Measurements from ENCODE around the gene A3GALT2.

Gene A3GALT2

DNA sequence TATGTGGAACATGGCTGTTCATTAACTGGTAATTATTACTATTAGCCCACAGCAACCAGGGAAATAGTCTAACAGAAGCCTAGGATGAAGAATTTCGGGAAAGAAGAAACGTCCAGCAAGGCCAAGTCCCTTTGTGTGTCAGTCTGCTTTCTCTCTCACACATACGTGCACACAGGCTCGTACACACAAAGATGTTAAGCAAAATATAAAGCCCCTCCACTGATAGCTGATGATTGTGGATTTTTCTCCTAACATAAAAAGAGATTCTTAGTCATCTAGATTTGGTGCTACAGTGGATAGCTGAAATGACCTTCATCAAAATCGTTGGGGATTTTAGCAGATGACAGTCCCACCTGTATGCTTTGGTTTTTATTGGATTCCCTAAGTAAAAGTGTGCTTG is 42.1 kb upstream of the A3GALT2 start:
- Histone ChIP-seq H3K36me3 (ENCODE audit: control insufficient read depth in 2 of 2, insufficient read depth in 2 of 2, low read length in 2 of 2) (peaks cover 0 to 2% of the 10 kb centered on the region in 2 donors), H3K9ac (ENCODE audit: low read length in 2 of 2) (no peak overlapping the region), H3K27ac (ENCODE audit: low read length) (peak overlapping the region; percentile 77), H3K9me3 (ENCODE audit: control insufficient read depth in 2 of 2, low read length in 2 of 2) (no peaks in the 10 kb centered on the region), H3K4me1 (ENCODE audit: control insufficient read depth, insufficient read depth, low read length) (peaks cover 60% of the 10 kb centered on the region), H3K4me3 (ENCODE audit: low read length in 2 of 2) (peak overlapping the region in 1 of 2 donors; percentile 47), H3K27me3 (ENCODE audit: control insufficient read depth in 1 of 2, insufficient read depth in 2 of 2, low read length in 2 of 2) (no peaks in the 10 kb centered on the region)

DNA sequence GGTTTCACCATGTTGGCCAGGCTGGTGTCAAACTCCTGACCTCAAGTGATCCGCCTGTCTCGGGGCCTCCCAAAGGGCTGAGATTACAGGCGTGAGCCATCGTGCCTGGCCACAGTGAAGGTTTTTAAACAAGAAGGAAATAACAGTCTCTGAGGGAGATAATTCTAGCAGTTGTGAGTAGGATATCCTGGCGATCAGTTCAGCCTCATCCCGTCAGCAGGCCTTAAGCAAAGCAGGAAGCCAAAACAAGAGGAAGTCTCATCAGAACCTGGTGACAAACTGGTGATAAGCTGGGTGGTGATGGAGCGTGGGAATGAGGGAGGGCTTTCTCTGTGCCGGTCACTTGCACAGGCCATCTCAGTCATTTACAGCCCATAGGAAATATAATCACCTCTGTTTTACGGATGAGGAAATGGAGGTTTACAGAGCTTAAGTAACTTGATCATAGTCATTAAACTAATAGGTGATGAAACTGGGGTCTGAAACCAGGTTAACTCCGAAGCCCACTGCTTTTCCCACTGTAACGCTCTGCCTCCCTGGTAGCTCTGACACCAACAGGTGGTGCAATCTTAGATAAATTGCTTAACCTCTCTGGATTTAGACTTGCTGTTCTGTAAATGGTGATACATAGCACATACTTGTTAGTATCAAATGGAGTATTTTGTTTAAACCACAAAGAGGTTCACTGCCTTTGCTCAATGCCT is 40.8 kb upstream of the A3GALT2 start:
- Histone ChIP-seq H3K27me3 (ENCODE audit: control insufficient read depth in 1 of 2, insufficient read depth in 2 of 2, low read length in 2 of 2) (no peaks in the 10 kb centered on the region), H3K9ac (ENCODE audit: low read length in 2 of 2) (no peak overlapping the region), H3K4me3 (ENCODE audit: low read length in 2 of 2) (no peak overlapping the region), H3K36me3 (ENCODE audit: control insufficient read depth in 2 of 2, insufficient read depth in 2 of 2, low read length in 2 of 2) (peaks cover 7 to 10% of the 10 kb centered on the region in 2 donors), H3K27ac (ENCODE audit: low read length) (peak overlapping the region; percentile 18), H3K4me1 (ENCODE audit: control insufficient read depth, insufficient read depth, low read length) (peaks cover 47% of the 10 kb centered on the region), H3K9me3 (ENCODE audit: control insufficient read depth in 2 of 2, low read length in 2 of 2) (no peaks in the 10 kb centered on the region)

DNA sequence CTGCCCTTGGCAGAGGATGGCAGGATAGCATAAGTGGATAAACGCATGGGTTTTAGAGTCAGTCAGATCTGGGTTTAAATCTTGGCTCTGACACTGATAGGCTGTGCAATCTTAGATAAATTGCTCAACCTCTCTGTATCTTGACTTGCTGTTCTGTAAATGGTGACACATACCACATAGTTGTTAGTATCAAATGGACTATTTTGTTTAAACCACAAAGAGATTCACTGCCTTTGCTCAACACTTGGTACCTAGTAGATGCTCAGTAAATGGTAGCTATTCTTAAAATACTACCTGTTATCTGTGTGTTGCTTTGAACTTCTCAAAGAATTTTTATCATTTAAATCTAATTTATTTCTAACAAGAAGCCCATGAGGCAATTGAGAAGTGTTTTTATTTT is 39.5 kb upstream of the A3GALT2 start:
- Histone ChIP-seq H3K4me1 (ENCODE audit: control insufficient read depth, insufficient read depth, low read length) (peaks cover 35% of the 10 kb centered on the region), H3K27ac (ENCODE audit: low read length) (no peak overlapping the region)

DNA sequence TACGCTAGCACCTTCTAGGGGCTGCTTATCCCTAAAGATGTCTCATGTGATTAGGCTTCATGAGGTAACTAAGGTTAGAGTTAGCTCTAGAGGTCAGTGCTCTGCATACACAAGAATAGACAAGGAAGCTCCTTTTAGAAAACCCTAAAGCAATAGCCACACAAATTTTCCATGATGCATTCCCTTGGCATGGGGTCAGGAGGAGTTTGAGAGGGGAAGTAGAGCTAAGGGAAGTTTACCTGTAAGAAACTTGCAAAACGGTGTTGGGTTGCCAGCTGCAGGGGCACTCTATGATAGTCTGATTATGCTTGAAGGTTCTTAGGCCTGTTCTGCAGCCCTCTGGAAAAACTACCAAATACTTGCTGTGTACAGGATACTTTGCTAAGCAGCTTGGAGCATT is 39.0 kb upstream of the A3GALT2 start:
- Histone ChIP-seq H3K9me3 (ENCODE audit: control insufficient read depth in 2 of 2, low read length in 2 of 2) (no peaks in the 10 kb centered on the region), H3K9ac (ENCODE audit: low read length in 2 of 2) (no peak overlapping the region), H3K4me1 (ENCODE audit: control insufficient read depth, insufficient read depth, low read length) (peaks cover 31% of the 10 kb centered on the region), H3K36me3 (ENCODE audit: control insufficient read depth in 2 of 2, insufficient read depth in 2 of 2, low read length in 2 of 2) (peaks cover 7 to 10% of the 10 kb centered on the region in 2 donors), H3K27me3 (ENCODE audit: control insufficient read depth in 1 of 2, insufficient read depth in 2 of 2, low read length in 2 of 2) (no peaks in the 10 kb centered on the region), H3K27ac (ENCODE audit: low read length) (no peak overlapping the region), H3K4me3 (ENCODE audit: low read length in 2 of 2) (no peak overlapping the region)

More for the DNA sequence above, 39.5 kb upstream of the A3GALT2 start:
- Histone ChIP-seq H3K9ac (ENCODE audit: low read length in 2 of 2) (no peak overlapping the region), H3K36me3 (ENCODE audit: control insufficient read depth in 2 of 2, insufficient read depth in 2 of 2, low read length in 2 of 2) (peaks cover 7 to 10% of the 10 kb centered on the region in 2 donors), H3K4me3 (ENCODE audit: low read length in 2 of 2) (no peak overlapping the region), H3K27me3 (ENCODE audit: control insufficient read depth in 1 of 2, insufficient read depth in 2 of 2, low read length in 2 of 2) (no peaks in the 10 kb centered on the region), H3K9me3 (ENCODE audit: control insufficient read depth in 2 of 2, low read length in 2 of 2) (no peaks in the 10 kb centered on the region)

DNA sequence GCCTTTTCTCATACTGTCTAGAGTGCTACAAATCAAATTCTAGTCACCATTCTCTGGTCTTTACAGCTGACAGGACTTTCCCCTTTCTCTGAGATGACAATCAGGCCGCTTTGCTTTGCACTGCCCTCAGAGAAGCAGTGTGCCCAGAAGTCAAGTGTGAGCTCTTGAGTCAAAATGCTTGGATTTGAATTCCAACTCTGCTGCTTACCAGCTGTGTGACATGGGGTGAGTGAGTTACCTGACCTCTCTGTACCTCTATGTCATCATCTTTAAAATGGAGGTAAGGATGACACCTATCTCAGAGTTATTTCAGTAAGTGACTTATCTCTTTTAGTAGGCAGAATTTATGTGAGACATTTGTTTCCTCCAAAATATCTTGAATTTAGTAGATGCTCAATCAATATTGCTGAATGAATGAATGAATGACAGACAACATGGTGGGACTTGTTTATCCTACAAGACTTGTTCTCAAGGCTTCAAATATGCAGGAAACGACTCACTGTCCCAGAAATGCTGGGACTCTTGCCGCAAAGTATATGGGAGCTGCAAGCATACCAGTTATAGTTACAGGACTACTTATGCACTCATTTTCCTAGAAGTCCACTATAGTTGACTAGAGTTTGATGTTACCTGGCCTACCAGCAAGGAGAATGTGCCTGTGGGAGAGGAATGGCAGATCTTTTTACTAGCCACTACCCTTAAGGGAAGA is 38.1 kb upstream of the A3GALT2 start:
- Histone ChIP-seq H3K27me3 (ENCODE audit: control insufficient read depth in 1 of 2, insufficient read depth in 2 of 2, low read length in 2 of 2) (no peaks in the 10 kb centered on the region), H3K4me1 (ENCODE audit: control insufficient read depth, insufficient read depth, low read length) (peaks cover 21% of the 10 kb centered on the region), H3K9me3 (ENCODE audit: control insufficient read depth in 2 of 2, low read length in 2 of 2) (no peaks in the 10 kb centered on the region), H3K9ac (ENCODE audit: low read length in 2 of 2) (no peak overlapping the region), H3K36me3 (ENCODE audit: control insufficient read depth in 2 of 2, insufficient read depth in 2 of 2, low read length in 2 of 2) (peaks cover 14 to 19% of the 10 kb centered on the region in 2 donors), H3K27ac (ENCODE audit: low read length) (no peak overlapping the region), H3K4me3 (ENCODE audit: low read length in 2 of 2) (no peak overlapping the region)

DNA sequence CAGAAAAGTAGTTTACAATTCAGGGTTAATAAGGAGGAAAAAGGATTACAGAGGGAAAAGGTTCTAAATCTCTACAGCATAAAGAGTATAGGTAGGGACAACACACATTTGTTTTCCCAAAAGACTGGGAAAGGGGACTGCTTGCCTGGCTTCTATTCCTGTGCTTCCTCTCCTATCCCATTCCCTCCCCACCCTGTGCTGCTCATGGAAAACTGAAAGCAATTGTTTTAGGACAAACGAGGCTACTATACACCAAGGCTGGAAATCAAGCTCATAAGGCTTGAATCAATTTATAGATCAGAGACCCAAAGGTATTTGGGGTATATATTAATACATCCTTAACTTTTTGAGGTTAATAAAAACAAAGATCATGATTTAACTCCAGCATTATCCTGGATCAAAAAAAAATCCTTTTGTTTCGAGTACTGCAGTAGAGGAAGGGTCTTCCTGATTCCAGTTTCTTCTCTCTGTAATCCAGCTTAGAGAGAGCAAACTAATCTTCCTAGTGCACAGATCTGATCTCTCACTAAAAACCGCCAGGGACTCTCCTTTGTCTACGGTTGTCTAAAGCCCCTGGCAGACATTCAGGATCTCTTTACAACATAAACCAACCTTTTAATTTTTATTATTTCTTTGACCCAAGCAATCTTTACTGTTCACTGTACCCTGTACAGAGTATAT is 37.4 kb upstream of the A3GALT2 start:
- no peak overlapping the region for H3K4me3 ChIP-seq (ENCODE audit: low read length in 2 of 2)
- peaks cover 14 to 19% of the 10 kb centered on the region in 2 donors for H3K36me3 ChIP-seq (ENCODE audit: control insufficient read depth in 2 of 2, insufficient read depth in 2 of 2, low read length in 2 of 2)
- H3K27me3 ChIP-seq (ENCODE audit: control insufficient read depth in 1 of 2, insufficient read depth in 2 of 2, low read length in 2 of 2), result no peaks in the 10 kb centered on the region
- H3K27ac ChIP-seq (ENCODE audit: low read length), result no peak overlapping the region
- H3K4me1 ChIP-seq (ENCODE audit: control insufficient read depth, insufficient read depth, low read length), result peaks cover 14% of the 10 kb centered on the region
- no peak overlapping the region for H3K9ac ChIP-seq (ENCODE audit: low read length in 2 of 2)
- no peaks in the 10 kb centered on the region for H3K9me3 ChIP-seq (ENCODE audit: control insufficient read depth in 2 of 2, low read length in 2 of 2)

DNA sequence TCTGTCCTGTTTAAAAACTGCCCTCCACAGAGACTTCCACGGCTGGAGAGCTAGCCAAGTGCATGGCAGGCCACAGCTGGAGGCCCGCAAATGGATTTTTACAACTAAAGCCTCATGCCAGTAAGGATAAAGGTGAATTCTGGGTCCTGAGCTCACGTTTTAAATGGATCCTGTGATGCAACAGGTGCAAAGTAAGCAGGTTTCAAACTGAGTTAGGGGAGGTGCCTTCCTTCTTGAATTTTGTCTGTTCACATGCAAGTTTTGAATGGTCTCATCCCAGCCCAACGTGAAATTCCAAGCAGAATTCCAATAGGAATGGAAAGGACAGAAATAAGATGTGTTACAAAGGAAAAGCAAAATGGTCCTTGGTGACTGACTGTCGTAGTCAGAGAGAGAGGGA is 36.2 kb upstream of the A3GALT2 start:
- H3K27me3 ChIP-seq (ENCODE audit: control insufficient read depth in 1 of 2, insufficient read depth in 2 of 2, low read length in 2 of 2), result no peaks in the 10 kb centered on the region
- no peak overlapping the region for H3K27ac ChIP-seq (ENCODE audit: low read length)
- no peaks in the 10 kb centered on the region for H3K9me3 ChIP-seq (ENCODE audit: control insufficient read depth in 2 of 2, low read length in 2 of 2)
- peaks cover 14 to 19% of the 10 kb centered on the region in 2 donors for H3K36me3 ChIP-seq (ENCODE audit: control insufficient read depth in 2 of 2, insufficient read depth in 2 of 2, low read length in 2 of 2)
- H3K4me3 ChIP-seq (ENCODE audit: low read length in 2 of 2), result no peak overlapping the region
- H3K4me1 ChIP-seq (ENCODE audit: control insufficient read depth, insufficient read depth, low read length), result peaks cover 4% of the 10 kb centered on the region
- no peak overlapping the region for H3K9ac ChIP-seq (ENCODE audit: low read length in 2 of 2)

DNA sequence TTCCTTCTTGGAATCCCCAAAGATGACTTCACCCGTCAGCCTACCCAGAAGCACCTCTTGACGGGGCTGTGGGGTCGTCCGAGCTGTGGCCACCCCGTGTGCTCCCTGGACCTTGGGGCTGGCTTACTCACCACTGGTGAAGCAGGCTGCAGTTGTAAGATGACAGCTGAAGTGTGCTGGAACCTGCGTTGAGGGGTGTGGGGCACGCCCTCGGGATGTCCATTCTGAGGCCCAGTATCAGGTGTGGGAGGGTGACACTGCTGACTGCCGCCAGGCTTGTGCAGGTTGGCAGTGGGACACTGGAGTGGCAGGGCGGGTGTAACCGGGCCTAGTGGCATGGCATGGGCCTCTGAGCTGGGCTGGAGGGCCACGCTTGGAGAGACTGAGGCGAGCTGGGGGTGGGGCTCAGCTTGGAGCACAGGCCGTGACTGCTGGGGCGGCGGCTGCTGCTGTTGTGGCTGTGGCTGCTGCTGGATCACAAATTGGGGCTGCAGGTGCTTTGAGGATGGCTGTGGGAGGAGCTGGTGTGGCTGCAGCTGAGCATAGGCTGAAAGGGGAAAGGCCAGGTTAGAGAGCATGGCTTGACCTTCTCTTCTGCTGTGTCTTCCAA is 33.9 kb upstream of the A3GALT2 start:
- no peaks in the 10 kb centered on the region for H3K27me3 ChIP-seq (ENCODE audit: control insufficient read depth in 1 of 2, insufficient read depth in 2 of 2, low read length in 2 of 2)
- H3K4me1 ChIP-seq (ENCODE audit: control insufficient read depth, insufficient read depth, low read length), result peaks cover 5% of the 10 kb centered on the region
- no peak overlapping the region for H3K4me3 ChIP-seq (ENCODE audit: low read length in 2 of 2)
- no peak overlapping the region for H3K9ac ChIP-seq (ENCODE audit: low read length in 2 of 2)
- H3K27ac ChIP-seq (ENCODE audit: low read length), result no peak overlapping the region
- H3K9me3 ChIP-seq (ENCODE audit: control insufficient read depth in 2 of 2, low read length in 2 of 2), result no peaks in the 10 kb centered on the region
- peaks cover 14 to 17% of the 10 kb centered on the region in 2 donors for H3K36me3 ChIP-seq (ENCODE audit: control insufficient read depth in 2 of 2, insufficient read depth in 2 of 2, low read length in 2 of 2)

DNA sequence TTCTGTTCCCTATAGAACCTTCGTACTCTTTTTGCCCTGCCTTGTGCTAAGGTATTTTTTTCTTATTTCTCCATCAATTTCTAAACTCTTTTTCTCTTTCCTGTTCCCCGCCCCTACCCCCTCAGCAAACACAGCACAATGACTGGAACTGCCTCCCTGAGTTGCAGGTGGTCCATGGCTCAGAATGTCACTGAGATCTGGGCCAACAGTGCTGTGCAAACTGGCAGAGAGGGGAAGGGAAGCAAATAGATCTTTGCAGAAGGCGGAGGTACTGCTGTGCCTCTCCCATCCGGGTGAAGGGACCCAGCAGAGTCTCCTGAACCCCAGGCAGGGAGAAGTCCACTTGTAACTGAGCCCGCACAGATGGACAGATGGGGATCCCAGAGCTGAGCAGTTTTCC is 32.6 kb upstream of the A3GALT2 start:
- H3K27me3 ChIP-seq (ENCODE audit: control insufficient read depth in 1 of 2, insufficient read depth in 2 of 2, low read length in 2 of 2), result no peaks in the 10 kb centered on the region
- no peak overlapping the region for H3K9ac ChIP-seq (ENCODE audit: low read length in 2 of 2)
- no peak overlapping the region for H3K27ac ChIP-seq (ENCODE audit: low read length)
- H3K4me1 ChIP-seq (ENCODE audit: control insufficient read depth, insufficient read depth, low read length), result peaks cover 6% of the 10 kb centered on the region
- H3K9me3 ChIP-seq (ENCODE audit: control insufficient read depth in 2 of 2, low read length in 2 of 2), result no peaks in the 10 kb centered on the region
- H3K4me3 ChIP-seq (ENCODE audit: low read length in 2 of 2), result no peak overlapping the region
- H3K36me3 ChIP-seq (ENCODE audit: control insufficient read depth in 2 of 2, insufficient read depth in 2 of 2, low read length in 2 of 2), result peaks cover 14 to 17% of the 10 kb centered on the region in 2 donors

DNA sequence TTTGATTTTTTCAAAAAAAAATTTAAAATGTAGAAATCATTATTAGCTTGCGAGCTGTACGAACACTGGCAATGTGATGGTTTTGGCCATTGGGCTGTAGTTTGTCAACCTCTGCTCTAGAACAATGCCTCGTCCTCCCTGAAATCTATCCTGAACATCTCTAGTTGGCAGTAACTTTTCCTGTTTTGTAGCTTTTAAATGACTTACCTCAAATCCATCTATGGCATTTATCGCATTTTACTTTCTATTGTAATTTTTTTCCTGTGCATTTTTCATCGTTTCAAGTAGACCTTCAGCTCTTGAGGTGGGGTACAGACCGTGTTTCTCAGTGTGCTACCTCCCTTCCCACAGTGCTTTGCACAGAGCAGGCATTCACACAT is 30.4 kb upstream of the A3GALT2 start:
- H3K4me3 ChIP-seq (ENCODE audit: low read length in 2 of 2), result no peak overlapping the region
- peaks cover 7 to 12% of the 10 kb centered on the region in 2 donors for H3K36me3 ChIP-seq (ENCODE audit: control insufficient read depth in 2 of 2, insufficient read depth in 2 of 2, low read length in 2 of 2)
- H3K27ac ChIP-seq (ENCODE audit: low read length), result no peak overlapping the region
- H3K9me3 ChIP-seq (ENCODE audit: control insufficient read depth in 2 of 2, low read length in 2 of 2), result no peaks in the 10 kb centered on the region
- H3K9ac ChIP-seq (ENCODE audit: low read length in 2 of 2), result no peak overlapping the region
- H3K4me1 ChIP-seq (ENCODE audit: control insufficient read depth, insufficient read depth, low read length), result peaks cover 27% of the 10 kb centered on the region
- no peaks in the 10 kb centered on the region for H3K27me3 ChIP-seq (ENCODE audit: control insufficient read depth in 1 of 2, insufficient read depth in 2 of 2, low read length in 2 of 2)
